ENCODE data around the gene ARHGAP19. TPM values are rescaled to one million over a fixed set of nuclear protein-coding genes. Genes with fewer than 3 reads are reported as not detected.

Gene ARHGAP19
- total RNA-seq (10 to 100 TPM; 17.4 to 35.5 TPM), polyA plus RNA-seq (ENCODE audit: insufficient read length in 2 of 2) (10 to 100 TPM; 11.6 to 16.4 TPM)
- long read RNA-seq, donor 1, full-length matches to known transcripts = 1 of 1 reads
- long read RNA-seq, donor 1, partial matches to known transcripts = 0 of 1 reads
- long read RNA-seq, donor 1, other reads (novel, unspliced or antisense) = 0 of 1 reads
- long read RNA-seq, donor 2, full-length matches to known transcripts = 1 of 1 reads
- long read RNA-seq, donor 2, partial matches to known transcripts = 0 of 1 reads
- long read RNA-seq, donor 2, other reads (novel, unspliced or antisense) = 0 of 1 reads
- long read RNA-seq, donor 3, partial matches to known transcripts = 0 of 1 reads
- long read RNA-seq, donor 3, other reads (novel, unspliced or antisense) = 0 of 1 reads
- long read RNA-seq, donor 4, full-length matches to known transcripts = 4 of 4 reads
- long read RNA-seq, donor 4, partial matches to known transcripts = 0 of 4 reads
- long read RNA-seq, donor 4, other reads (novel, unspliced or antisense) = 0 of 4 reads

- H3K27ac ChIP-seq (ENCODE audit: low read depth, low read length) = peak within 1 kb of the TSS; percentile 99
- no peaks in the 10 kb centered on the region for H3K36me3 ChIP-seq (ENCODE audit: control insufficient read depth, insufficient read depth, low read length)
- H3K4me1 ChIP-seq (ENCODE audit: control insufficient read depth, insufficient read depth, low read length) = peaks cover 4% of the 10 kb centered on the region
- no peaks in the 10 kb centered on the region for H3K9me3 ChIP-seq (ENCODE audit: control insufficient read depth, insufficient read depth, low read length)
- peak within 1 kb of the TSS; percentile 93 for H3K4me3 ChIP-seq (ENCODE audit: low read depth, low read length)
- peak; percentile 95 to 100 (median 98) for DNase-seq (ENCODE audit: low read depth in 4 of 6, low spot score in 6 of 6)
- under 1% methylated on average over 44 of the region's 55 CpGs for WGBS (ENCODE audit: insufficient coverage)
- no peaks in the 10 kb centered on the region for H3K27me3 ChIP-seq (ENCODE audit: control insufficient read depth, insufficient read depth, low read length)
Observed at GRCh38 chr10:97292097-97292861, at the start of gene ARHGAP19. Gene ARHGAP19, minus strand, starts transcription at chr10:97292637. Its CDS starts 10 bp downstream, at chr10:97292627.

GRCh38 chr10:97341416-97341815 lies 49.0 kb upstream of the ARHGAP19 start:
- Histone ChIP-seq H3K4me3 (ENCODE audit: low read depth, low read length) (no peak overlapping the region), H3K36me3 (ENCODE audit: control insufficient read depth, insufficient read depth, low read length) (no peaks in the 10 kb centered on the region), H3K27me3 (ENCODE audit: control insufficient read depth, insufficient read depth, low read length) (peaks cover 6% of the 10 kb centered on the region), H3K27ac (ENCODE audit: low read depth, low read length) (no peak overlapping the region), H3K9me3 (ENCODE audit: control insufficient read depth, insufficient read depth, low read length) (no peaks in the 10 kb centered on the region), H3K4me1 (ENCODE audit: control insufficient read depth, insufficient read depth, low read length) (no peaks in the 10 kb centered on the region)
- 100% methylated on average over 1 of the region's 2 CpGs for WGBS (ENCODE audit: insufficient coverage)
- DNase-seq (ENCODE audit: low read depth in 4 of 6, low spot score in 6 of 6) = no peak

GRCh38 chr10:97338041-97338440 lies 45.6 kb upstream of the ARHGAP19 start:
- 17% methylated on average over 5 of the region's 5 CpGs for WGBS (ENCODE audit: insufficient coverage)
- H3K27ac ChIP-seq (ENCODE audit: low read depth, low read length) = no peak overlapping the region
- no peak overlapping the region for H3K4me3 ChIP-seq (ENCODE audit: low read depth, low read length)

GRCh38 chr10:97336942-97337831 lies 44.8 kb upstream of the ARHGAP19 start:
- no peak overlapping the region for H3K4me3 ChIP-seq (ENCODE audit: low read depth, low read length)

More at GRCh38 chr10:97338041-97338440, 45.6 kb upstream of the ARHGAP19 start:
- Histone ChIP-seq H3K27me3 (ENCODE audit: control insufficient read depth, insufficient read depth, low read length) (peaks cover 15% of the 10 kb centered on the region), H3K4me1 (ENCODE audit: control insufficient read depth, insufficient read depth, low read length) (peaks cover 16% of the 10 kb centered on the region), H3K36me3 (ENCODE audit: control insufficient read depth, insufficient read depth, low read length) (no peaks in the 10 kb centered on the region), H3K9me3 (ENCODE audit: control insufficient read depth, insufficient read depth, low read length) (no peaks in the 10 kb centered on the region)
- DNase-seq (ENCODE audit: low read depth in 4 of 6, low spot score in 6 of 6) = peak in 2 of 6 donors; percentile 32 to 77

GRCh38 chr10:97336446-97336845 lies 44.0 kb upstream of the ARHGAP19 start:
- DNase-seq (ENCODE audit: low read depth in 4 of 6, low spot score in 6 of 6) = no peak
- H3K9me3 ChIP-seq (ENCODE audit: control insufficient read depth, insufficient read depth, low read length) = no peaks in the 10 kb centered on the region
- H3K27me3 ChIP-seq (ENCODE audit: control insufficient read depth, insufficient read depth, low read length) = peaks cover 15% of the 10 kb centered on the region
- H3K27ac ChIP-seq (ENCODE audit: low read depth, low read length) = no peak overlapping the region
- H3K36me3 ChIP-seq (ENCODE audit: control insufficient read depth, insufficient read depth, low read length) = peaks cover under 1% of the 10 kb centered on the region
- peaks cover 28% of the 10 kb centered on the region for H3K4me1 ChIP-seq (ENCODE audit: control insufficient read depth, insufficient read depth, low read length)
- no CpG with 5 or more reads among the region's 5 CpGs for WGBS (ENCODE audit: insufficient coverage)
- H3K4me3 ChIP-seq (ENCODE audit: low read depth, low read length) = no peak overlapping the region

More at GRCh38 chr10:97336942-97337831, 44.8 kb upstream of the ARHGAP19 start:
- H3K4me1 ChIP-seq (ENCODE audit: control insufficient read depth, insufficient read depth, low read length) = peaks cover 21% of the 10 kb centered on the region
- no peaks in the 10 kb centered on the region for H3K36me3 ChIP-seq (ENCODE audit: control insufficient read depth, insufficient read depth, low read length)
- peaks cover 15% of the 10 kb centered on the region for H3K27me3 ChIP-seq (ENCODE audit: control insufficient read depth, insufficient read depth, low read length)
- peak in 2 of 6 donors; percentile 28 to 84 for DNase-seq (ENCODE audit: low read depth in 4 of 6, low spot score in 6 of 6)
- H3K27ac ChIP-seq (ENCODE audit: low read depth, low read length) = no peak overlapping the region
- no peaks in the 10 kb centered on the region for H3K9me3 ChIP-seq (ENCODE audit: control insufficient read depth, insufficient read depth, low read length)
- WGBS (ENCODE audit: insufficient coverage) = 22% methylated on average over 3 of the region's 11 CpGs

GRCh38 chr10:97336006-97336405 lies 43.6 kb upstream of the ARHGAP19 start:
- Histone ChIP-seq H3K27ac (ENCODE audit: low read depth, low read length) (no peak overlapping the region), H3K27me3 (ENCODE audit: control insufficient read depth, insufficient read depth, low read length) (peaks cover 15% of the 10 kb centered on the region), H3K4me1 (ENCODE audit: control insufficient read depth, insufficient read depth, low read length) (peaks cover 31% of the 10 kb centered on the region), H3K4me3 (ENCODE audit: low read depth, low read length) (no peak overlapping the region), H3K9me3 (ENCODE audit: control insufficient read depth, insufficient read depth, low read length) (no peaks in the 10 kb centered on the region), H3K36me3 (ENCODE audit: control insufficient read depth, insufficient read depth, low read length) (peaks cover 2% of the 10 kb centered on the region)
- DNase-seq (ENCODE audit: low read depth in 4 of 6, low spot score in 6 of 6) = peak in 2 of 6 donors; percentile 9 to 16
- WGBS (ENCODE audit: insufficient coverage) = no CpG with 5 or more reads among the region's 5 CpGs

- H3K27ac ChIP-seq (ENCODE audit: low read depth, low read length) = no peak overlapping the region
- 4% methylated on average over 20 of the region's 25 CpGs for WGBS (ENCODE audit: insufficient coverage)
Observed at GRCh38 chr10:97335188-97335619, 42.8 kb upstream of the ARHGAP19 start.

GRCh38 chr10:97334370-97335175 lies 42.1 kb upstream of the ARHGAP19 start, which contains the start of gene FRAT2:
Gene FRAT2, minus strand, starts transcription at chr10:97334729. Its CDS starts 157 bp downstream, at chr10:97334572.
- Histone ChIP-seq H3K4me3 (ENCODE audit: low read depth, low read length) (peak within 1 kb of the TSS; percentile 67), H3K27ac (ENCODE audit: low read depth, low read length) (peak within 1 kb of the TSS; percentile 78), H3K9me3 (ENCODE audit: control insufficient read depth, insufficient read depth, low read length) (no peaks in the 10 kb centered on the region), H3K4me1 (ENCODE audit: control insufficient read depth, insufficient read depth, low read length) (peaks cover 31% of the 10 kb centered on the region), H3K27me3 (ENCODE audit: control insufficient read depth, insufficient read depth, low read length) (peaks cover 15% of the 10 kb centered on the region), H3K36me3 (ENCODE audit: control insufficient read depth, insufficient read depth, low read length) (peaks cover 2% of the 10 kb centered on the region)
- peak in 5 of 6 donors; percentile 81 to 97 (median 87) for DNase-seq (ENCODE audit: low read depth in 4 of 6, low spot score in 6 of 6)
- WGBS (ENCODE audit: insufficient coverage) = under 1% methylated on average over 75 of the region's 103 CpGs

More at GRCh38 chr10:97335188-97335619, 42.8 kb upstream of the ARHGAP19 start:
- Histone ChIP-seq H3K4me1 (ENCODE audit: control insufficient read depth, insufficient read depth, low read length) (peaks cover 31% of the 10 kb centered on the region), H3K4me3 (ENCODE audit: low read depth, low read length) (peak overlapping the region; percentile 67), H3K27me3 (ENCODE audit: control insufficient read depth, insufficient read depth, low read length) (peaks cover 15% of the 10 kb centered on the region), H3K36me3 (ENCODE audit: control insufficient read depth, insufficient read depth, low read length) (peaks cover 2% of the 10 kb centered on the region), H3K9me3 (ENCODE audit: control insufficient read depth, insufficient read depth, low read length) (no peaks in the 10 kb centered on the region)
- DNase-seq (ENCODE audit: low read depth in 4 of 6, low spot score in 6 of 6) = no peak

Measured in spinal cord (tissue), 10 donors.